ENCODE measurements around the gene CACNA1E. TPM values are rescaled to one million over a fixed set of nuclear protein-coding genes. Genes with fewer than 3 reads are reported as not detected.

The CACNA1E gene
- total RNA-seq, 4 donors from 2014 or later = 0.09 to 0.19 TPM; not detected in 2

DNA sequence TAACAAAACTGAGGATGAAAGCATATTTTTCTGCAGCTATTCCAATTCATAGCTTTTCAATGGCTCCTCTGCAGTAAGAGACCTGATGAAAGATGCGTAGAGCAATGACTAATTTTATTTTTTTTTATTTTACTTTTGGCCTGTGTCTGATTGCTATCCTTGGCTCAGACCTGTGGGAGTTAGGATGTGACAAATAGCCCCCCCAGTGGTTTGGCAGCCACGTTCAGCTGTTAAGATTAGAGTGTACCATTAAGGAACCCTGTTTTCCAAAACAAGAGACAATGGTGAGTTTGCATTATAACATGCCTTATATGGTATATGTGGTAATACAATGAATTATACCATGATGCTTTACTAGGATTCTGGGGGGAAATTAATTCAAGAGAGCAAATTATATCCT, 264.7 kb downstream of the CACNA1E start:
- WGBS, 2 donors = 56 to 72% methylated on average over 2 of the region's 2 CpGs
- TF ChIP-seq, protein P1, sequence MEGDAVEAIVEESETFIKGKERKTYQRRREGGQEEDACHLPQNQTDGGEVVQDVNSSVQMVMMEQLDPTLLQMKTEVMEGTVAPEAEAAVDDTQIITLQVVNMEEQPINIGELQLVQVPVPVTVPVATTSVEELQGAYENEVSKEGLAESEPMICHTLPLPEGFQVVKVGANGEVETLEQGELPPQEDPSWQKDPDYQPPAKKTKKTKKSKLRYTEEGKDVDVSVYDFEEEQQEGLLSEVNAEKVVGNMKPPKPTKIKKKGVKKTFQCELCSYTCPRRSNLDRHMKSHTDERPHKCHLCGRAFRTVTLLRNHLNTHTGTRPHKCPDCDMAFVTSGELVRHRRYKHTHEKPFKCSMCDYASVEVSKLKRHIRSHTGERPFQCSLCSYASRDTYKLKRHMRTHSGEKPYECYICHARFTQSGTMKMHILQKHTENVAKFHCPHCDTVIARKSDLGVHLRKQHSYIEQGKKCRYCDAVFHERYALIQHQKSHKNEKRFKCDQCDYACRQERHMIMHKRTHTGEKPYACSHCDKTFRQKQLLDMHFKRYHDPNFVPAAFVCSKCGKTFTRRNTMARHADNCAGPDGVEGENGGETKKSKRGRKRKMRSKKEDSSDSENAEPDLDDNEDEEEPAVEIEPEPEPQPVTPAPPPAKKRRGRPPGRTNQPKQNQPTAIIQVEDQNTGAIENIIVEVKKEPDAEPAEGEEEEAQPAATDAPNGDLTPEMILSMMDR (IDR thresholded peaks at IDR 0.05) = no peak
- TF ChIP-seq POLR2A (IDR thresholded peaks at IDR 0.05) = no peak
- DNase-seq = no peak
- no peak overlapping the region for H3K27ac ChIP-seq
- no peaks in the 10 kb centered on the region for H3K36me3 ChIP-seq
- no peaks in the 10 kb centered on the region for H3K27me3 ChIP-seq
- H3K4me3 ChIP-seq = no peak overlapping the region
- no peaks in the 10 kb centered on the region for H3K9me3 ChIP-seq
- H3K4me1 ChIP-seq = peaks cover 0 to 28% (median 0%) of the 10 kb centered on the region in 3 donors
- intact Hi-C loops (cut with DNase I) = no loop called here

DNA sequence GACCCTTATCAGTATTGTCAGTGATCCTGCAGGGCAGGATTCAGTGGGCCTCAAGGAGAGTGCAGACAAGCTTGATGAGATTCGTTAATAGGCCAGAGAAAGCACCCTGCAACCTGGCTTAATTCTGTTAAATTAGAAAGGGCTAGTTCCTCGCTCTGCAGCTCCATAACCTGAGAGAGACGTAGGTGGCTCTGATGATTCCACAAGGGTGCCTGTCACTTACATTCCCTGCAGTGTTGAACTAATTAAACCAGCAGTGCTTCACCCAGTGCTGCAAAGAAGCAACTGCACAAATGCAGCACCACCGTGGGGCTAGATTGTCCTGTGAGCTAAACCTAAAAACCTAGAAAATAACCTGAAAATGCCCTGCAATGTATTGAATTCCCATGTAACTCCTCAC, 270.8 kb downstream of the CACNA1E start:
- H3K27ac ChIP-seq = no peak overlapping the region
- DNase-seq = no peak
- no peak overlapping the region for H3K4me3 ChIP-seq
- H3K36me3 ChIP-seq = no peaks in the 10 kb centered on the region
- TF ChIP-seq POLR2A (IDR thresholded peaks at IDR 0.05) = no peak
- TF ChIP-seq, protein P1 (IDR thresholded peaks at IDR 0.05) = no peak
- H3K4me1 ChIP-seq = no peaks in the 10 kb centered on the region
- no peaks in the 10 kb centered on the region for H3K9me3 ChIP-seq
- WGBS, 2 donors = 78 to 93% methylated on average over 2 to 4 of the region's 4 CpGs
- peaks cover 0 to 3% (median 0%) of the 10 kb centered on the region in 4 donors for H3K27me3 ChIP-seq
- intact Hi-C loops (cut with DNase I) = no loop called here

DNA sequence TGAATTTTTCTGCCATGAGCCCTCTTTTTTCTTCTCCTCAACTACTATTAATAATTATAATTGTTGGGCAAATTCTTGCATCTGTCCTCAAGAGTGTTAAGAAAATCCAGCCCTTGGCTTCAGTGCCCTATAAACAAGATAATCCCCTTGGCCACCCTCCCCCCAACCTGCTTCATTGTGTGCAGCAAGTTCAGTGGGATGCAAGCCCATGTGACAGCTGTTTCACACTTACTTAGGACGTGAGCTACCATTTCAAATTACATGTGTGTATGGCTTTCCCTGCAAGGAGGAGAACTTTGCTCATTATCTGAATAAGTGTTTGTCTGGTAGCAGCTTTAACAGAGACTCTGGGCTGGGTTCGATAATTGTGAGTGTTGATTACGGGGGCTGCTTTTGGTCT, 276.2 kb downstream of the CACNA1E start:
- no peaks in the 10 kb centered on the region for H3K4me1 ChIP-seq
- TF ChIP-seq, protein P1 (IDR thresholded peaks at IDR 0.05) = no peak
- no peak for TF ChIP-seq POLR2A (IDR thresholded peaks at IDR 0.05)
- 20 to 54% methylated on average over 1 to 3 of the region's 3 CpGs for WGBS, 2 donors
- H3K27me3 ChIP-seq = peaks cover 0 to 3% (median 0%) of the 10 kb centered on the region in 4 donors
- intact Hi-C loops (cut with DNase I) = no loop called here
- H3K9me3 ChIP-seq = no peaks in the 10 kb centered on the region
- H3K27ac ChIP-seq = no peak overlapping the region
- H3K36me3 ChIP-seq = no peaks in the 10 kb centered on the region
- DNase-seq = no peak
- no peak overlapping the region for H3K4me3 ChIP-seq

DNA sequence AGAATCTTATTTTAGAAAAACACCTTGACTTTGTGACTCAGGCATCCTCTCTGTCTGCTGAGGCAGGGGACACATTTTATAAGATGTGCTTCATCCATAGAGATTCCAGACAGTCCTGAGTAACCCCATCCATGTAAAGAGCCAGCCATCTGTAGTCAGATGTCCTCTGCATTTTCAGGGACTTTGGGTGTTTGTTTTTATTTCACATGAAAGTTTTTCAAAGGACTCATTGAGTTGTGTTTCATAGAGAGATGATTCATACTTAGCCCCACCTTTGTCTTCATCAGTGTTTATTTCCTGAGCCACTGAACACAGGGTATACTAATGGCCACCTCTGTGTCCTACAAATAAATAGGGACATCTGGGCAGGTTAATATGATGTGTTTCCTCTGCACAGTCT, 280.4 kb downstream of the CACNA1E start:
- H3K4me3 ChIP-seq = no peak overlapping the region
- no peak for TF ChIP-seq POLR2A (IDR thresholded peaks at IDR 0.05)
- TF ChIP-seq, protein P1 (IDR thresholded peaks at IDR 0.05) = no peak
- H3K36me3 ChIP-seq = no peaks in the 10 kb centered on the region
- no peaks in the 10 kb centered on the region for H3K9me3 ChIP-seq
- H3K4me1 ChIP-seq = peaks cover 0 to 16% (median 3%) of the 10 kb centered on the region in 3 donors
- intact Hi-C loops (cut with DNase I) = no loop called here
- no peak overlapping the region for H3K27ac ChIP-seq
- no peaks in the 10 kb centered on the region for H3K27me3 ChIP-seq
- DNase-seq = no peak

DNA sequence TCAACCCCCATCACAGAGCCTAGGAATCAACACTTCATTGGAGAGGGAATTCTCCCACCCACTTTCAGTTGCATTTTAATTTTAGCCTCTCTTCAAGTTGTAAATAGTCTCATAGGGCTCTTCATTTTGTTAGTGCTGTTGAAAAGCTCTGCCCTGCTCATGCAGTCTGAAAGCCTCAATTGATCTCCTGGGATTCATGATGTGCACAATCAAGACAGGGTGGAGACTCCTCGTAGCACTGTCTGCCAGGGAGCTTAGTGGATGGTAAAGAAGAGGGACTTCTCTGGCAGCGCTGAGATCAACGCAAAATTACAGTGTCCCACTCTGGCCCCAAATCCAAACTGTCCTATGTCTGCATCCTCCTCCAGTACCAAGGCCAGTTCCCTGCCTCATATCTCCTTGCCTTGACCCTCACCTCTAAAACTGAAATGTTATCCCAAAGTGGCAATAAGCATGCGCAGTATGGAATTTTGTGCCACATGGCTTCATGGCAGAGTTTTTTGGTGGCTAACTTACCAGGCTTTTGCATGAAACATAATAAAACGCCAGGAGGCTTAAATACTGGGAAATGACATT, 282.2 kb downstream of the CACNA1E start:
- Histone ChIP-seq H3K9me3 (no peaks in the 10 kb centered on the region), H3K27ac (no peak overlapping the region), H3K4me3 (no peak overlapping the region), H3K4me1 (peaks cover 0 to 23% (median 4%) of the 10 kb centered on the region in 3 donors), H3K36me3 (no peaks in the 10 kb centered on the region), H3K27me3 (no peaks in the 10 kb centered on the region)
- no peak for TF ChIP-seq POLR2A (IDR thresholded peaks at IDR 0.05)
- TF ChIP-seq, protein P1 (IDR thresholded peaks at IDR 0.05) = no peak
- DNase-seq = no peak
- intact Hi-C loops (cut with DNase I) = no loop called here
- WGBS, 2 donors = 64 to 74% methylated on average over 5 of the region's 5 CpGs
